RWPE1 (cell line): ENCODE results near the gene RAMAC.

Experiments used
- CTCF ChIA-PET: fragments of 350-600 bp; sonication (Branson Sonifier 250); formaldehyde crosslinking; extraction: SDS; loops from one replicate; lab custom pipeline; 2021; lab: Yijun Ruan, JAX
- POLR2A ChIA-PET: fragments of 400-600 bp; formaldehyde crosslinking; extraction: SDS; loops from one replicate; lab custom pipeline; 2020; ENCODE audit warnings: antibody characterized with exemption; ENCODE audit not compliant: low non-redundant PET; lab: Yijun Ruan, JAX
- DNase-seq: peaks from one replicate; pipeline ENCODE4 v3.0.0; 2012; ENCODE audit warnings: low spot score
- H3K27ac ChIP-seq: fragments of 450-650 bp; 2 replicates; pipeline ENCODE4 v1.5.1; 2017
- CTCF ChIP-seq: fragments of 450-650 bp; conservative IDR thresholded peaks from 2 replicates; pipeline ENCODE4 v1.5.1; 2017; ENCODE audit warnings: low read depth, mild to moderate bottlenecking

Gene RAMAC

DNA sequence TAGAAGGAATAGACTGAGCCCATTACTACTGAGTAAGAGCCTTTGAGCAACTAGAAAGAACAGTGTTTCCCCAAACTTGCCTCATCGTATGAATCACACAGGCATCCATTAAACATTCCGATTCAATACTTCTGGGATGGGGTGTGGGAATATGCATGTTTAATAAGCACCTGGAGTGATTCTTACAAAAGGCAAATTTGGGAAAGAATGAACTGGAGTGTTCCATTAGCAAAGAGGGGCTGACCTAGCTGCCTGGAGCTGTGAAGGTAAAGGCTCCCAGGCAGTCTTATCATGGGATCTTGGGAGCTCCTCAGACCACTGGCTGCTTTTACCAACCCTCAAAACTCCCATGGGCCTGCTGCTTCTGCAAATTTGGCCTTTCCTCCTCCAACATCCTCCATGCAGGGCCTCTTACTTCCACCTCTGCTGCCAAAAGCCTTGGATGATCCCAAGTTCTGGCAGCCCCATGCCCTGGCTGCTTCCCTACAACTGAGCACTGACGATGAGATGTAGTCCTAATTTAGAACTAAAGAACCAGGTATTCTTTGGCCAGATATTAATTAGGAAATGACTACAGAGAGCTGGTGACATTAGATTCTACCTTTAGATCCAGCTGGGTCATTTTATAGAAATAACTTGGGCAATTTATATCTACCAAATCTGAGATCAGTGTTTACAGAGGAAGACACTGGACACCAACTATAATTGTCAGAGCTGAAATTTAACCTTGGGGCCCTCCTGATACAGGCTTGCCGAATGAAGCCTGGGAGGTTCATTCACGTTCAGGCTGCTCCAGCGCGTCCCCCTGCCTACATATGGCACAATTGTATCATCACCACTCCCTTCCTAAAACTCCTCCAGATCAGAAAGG lies 22.3 kb upstream of the RAMAC start:
- DNase-seq = no peak
- no peak overlapping the region for H3K27ac ChIP-seq
- CTCF ChIA-PET = interaction anchor here (0.6 to 0.7 kb wide), 3 partner anchors 7 to 42 kb away, joined by 3 to 4 read pairs (median 3); no protein-coding TSS in a partner anchor
- POLR2A ChIA-PET = no interaction called here
- TF ChIP-seq CTCF = no peak

GRCh38 chr15:82964890-82965289 lies 21.1 kb upstream of the RAMAC start:
- H3K27ac ChIP-seq = no peak overlapping the region
- DNase-seq = no peak
- POLR2A ChIA-PET = no interaction called here
- TF ChIP-seq CTCF = no peak
- CTCF ChIA-PET = no interaction called here

DNA sequence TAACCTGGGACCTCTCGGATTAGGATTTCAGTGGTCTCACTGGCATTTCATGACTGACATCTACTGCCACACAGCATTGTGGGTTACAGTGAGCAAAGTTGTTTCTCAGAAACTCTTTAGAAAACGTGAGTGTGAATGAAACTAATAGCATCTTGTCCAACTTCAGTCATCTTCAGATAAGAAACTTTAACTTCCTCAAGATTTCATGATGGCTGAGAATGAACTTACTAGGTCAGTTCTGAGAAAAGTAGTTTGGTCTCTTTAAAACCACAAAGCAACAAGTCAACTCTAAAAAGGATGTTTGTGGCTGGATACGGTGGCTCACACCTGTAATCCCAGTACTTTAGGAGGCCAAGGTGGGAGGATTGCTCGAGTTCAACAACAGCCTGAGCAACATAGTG lies 19.3 kb upstream of the RAMAC start:
- ChIA-PET POLR2A (no interaction called here), CTCF (interaction anchor here (0.7 kb wide), 1 partner anchor 45 kb away, joined by 3 read pairs; no protein-coding TSS in a partner anchor)
- TF ChIP-seq CTCF = no peak
- no peak overlapping the region for H3K27ac ChIP-seq
- no peak for DNase-seq

GRCh38 chr15:82968066-82968465 lies 17.9 kb upstream of the RAMAC start:
- DNase-seq = no peak
- no peak for TF ChIP-seq CTCF
- H3K27ac ChIP-seq = no peak overlapping the region
- ChIA-PET POLR2A (no interaction called here), CTCF (no interaction called here)

- no peak overlapping the region for H3K27ac ChIP-seq
- no peak for DNase-seq
- ChIA-PET POLR2A (no interaction called here), CTCF (interaction anchor here (0.5 kb wide), 1 partner anchor 372 kb away, joined by 3 read pairs; no protein-coding TSS in a partner anchor)
- TF ChIP-seq CTCF = no peak
Measured at GRCh38 chr15:82969353-82969752, 16.7 kb upstream of the RAMAC start.

DNA sequence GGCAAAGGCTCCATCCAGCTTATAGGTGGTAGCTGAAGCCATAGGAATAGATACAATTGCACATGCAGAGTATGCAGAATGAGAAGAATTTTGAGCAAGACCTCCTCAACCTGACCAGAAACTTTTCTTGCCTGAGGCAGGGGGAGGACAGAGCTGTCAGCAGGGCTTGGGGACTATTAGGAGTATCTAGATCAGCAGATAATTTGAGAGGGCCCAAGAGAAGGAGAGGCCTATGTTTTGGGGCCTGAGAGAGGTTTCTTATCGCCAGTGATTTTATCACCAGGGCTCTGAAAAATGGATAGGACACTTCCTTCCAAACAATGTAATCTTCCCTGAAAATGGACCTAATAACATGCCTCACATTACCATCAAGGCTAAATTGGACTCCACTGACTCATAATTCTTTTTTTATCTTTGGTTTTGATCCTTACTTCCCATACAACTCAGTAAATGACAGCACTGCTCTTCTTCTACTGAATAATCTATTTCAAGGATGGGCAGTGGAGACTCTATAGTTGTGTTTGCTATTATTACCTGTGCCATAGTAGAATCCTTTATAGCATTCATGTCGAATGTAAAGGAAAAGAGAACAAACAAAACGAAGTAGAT lies 15.8 kb upstream of the RAMAC start:
- no peak for DNase-seq
- POLR2A ChIA-PET = no interaction called here
- TF ChIP-seq CTCF = no peak
- no peak overlapping the region for H3K27ac ChIP-seq
- CTCF ChIA-PET = no interaction called here
